Liver (tissue), 2 donors: ENCODE measurements around the gene MAP4K2.

Experiments used
- TF ChIP-seq, protein P1 (sequence below): IDR thresholded peaks from 2 replicates; pipeline ENCODE4 v1.6.1; 2016; ENCODE audit warnings: antibody characterized with exemption, mild to moderate bottlenecking
- TF ChIP-seq, protein P2 (sequence below): fragments of 150-350 bp; IDR thresholded peaks from 2 replicates; pipeline ENCODE4 v1.5.1; 2017; ENCODE audit warnings: improper control_type of control experiment, low read depth, low read length; ENCODE audit not compliant: missing input control
- donor health status: healthy.

DNA sequence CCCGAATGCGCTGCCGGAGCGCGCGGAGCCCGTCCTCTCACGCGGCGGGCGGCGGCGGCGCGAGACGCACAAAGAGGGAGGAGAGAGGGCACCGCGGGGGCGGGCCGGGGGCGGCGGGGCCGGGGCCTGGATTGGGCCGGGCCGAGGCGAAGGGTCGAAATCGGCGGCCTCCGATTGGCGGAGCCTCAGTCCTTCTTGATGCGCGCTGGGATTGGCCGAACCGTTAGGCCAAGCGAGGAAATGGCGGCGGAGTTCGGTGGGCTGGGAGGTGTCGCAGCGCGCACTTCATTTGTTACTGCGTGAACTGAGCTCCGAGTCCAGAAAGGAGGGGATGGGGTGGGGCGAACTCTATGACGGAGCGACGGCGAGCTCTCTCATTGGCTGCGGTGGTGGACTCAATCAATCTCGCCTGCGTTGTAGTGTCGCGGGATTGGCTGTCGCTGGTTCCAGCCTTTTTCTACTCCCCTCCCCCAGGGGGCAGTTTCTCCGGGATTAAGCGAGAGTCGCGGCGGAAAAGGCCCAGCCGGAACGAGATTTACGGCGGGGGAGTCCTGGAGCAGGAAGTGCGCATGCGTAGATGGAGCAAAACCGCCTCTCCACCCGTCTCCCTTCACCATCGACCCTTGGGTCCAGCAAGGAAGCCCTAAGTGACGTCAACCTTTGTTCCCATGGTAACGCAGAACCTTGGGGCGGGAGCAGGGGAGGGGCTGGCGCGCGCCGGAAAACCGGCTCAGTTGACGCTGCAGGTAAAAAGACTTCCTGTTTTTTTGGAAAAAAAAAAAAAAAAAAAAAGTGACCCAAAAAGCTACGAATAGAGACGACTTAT is 24.3 kb downstream of the MAP4K2 start, which contains the start of gene SF1:
- TF ChIP-seq, protein P1, sequence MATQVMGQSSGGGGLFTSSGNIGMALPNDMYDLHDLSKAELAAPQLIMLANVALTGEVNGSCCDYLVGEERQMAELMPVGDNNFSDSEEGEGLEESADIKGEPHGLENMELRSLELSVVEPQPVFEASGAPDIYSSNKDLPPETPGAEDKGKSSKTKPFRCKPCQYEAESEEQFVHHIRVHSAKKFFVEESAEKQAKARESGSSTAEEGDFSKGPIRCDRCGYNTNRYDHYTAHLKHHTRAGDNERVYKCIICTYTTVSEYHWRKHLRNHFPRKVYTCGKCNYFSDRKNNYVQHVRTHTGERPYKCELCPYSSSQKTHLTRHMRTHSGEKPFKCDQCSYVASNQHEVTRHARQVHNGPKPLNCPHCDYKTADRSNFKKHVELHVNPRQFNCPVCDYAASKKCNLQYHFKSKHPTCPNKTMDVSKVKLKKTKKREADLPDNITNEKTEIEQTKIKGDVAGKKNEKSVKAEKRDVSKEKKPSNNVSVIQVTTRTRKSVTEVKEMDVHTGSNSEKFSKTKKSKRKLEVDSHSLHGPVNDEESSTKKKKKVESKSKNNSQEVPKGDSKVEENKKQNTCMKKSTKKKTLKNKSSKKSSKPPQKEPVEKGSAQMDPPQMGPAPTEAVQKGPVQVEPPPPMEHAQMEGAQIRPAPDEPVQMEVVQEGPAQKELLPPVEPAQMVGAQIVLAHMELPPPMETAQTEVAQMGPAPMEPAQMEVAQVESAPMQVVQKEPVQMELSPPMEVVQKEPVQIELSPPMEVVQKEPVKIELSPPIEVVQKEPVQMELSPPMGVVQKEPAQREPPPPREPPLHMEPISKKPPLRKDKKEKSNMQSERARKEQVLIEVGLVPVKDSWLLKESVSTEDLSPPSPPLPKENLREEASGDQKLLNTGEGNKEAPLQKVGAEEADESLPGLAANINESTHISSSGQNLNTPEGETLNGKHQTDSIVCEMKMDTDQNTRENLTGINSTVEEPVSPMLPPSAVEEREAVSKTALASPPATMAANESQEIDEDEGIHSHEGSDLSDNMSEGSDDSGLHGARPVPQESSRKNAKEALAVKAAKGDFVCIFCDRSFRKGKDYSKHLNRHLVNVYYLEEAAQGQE, result peak; percentile 82
- TF ChIP-seq, protein P2, sequence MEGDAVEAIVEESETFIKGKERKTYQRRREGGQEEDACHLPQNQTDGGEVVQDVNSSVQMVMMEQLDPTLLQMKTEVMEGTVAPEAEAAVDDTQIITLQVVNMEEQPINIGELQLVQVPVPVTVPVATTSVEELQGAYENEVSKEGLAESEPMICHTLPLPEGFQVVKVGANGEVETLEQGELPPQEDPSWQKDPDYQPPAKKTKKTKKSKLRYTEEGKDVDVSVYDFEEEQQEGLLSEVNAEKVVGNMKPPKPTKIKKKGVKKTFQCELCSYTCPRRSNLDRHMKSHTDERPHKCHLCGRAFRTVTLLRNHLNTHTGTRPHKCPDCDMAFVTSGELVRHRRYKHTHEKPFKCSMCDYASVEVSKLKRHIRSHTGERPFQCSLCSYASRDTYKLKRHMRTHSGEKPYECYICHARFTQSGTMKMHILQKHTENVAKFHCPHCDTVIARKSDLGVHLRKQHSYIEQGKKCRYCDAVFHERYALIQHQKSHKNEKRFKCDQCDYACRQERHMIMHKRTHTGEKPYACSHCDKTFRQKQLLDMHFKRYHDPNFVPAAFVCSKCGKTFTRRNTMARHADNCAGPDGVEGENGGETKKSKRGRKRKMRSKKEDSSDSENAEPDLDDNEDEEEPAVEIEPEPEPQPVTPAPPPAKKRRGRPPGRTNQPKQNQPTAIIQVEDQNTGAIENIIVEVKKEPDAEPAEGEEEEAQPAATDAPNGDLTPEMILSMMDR, result no peak
